ENCODE results near the gene PRKAR2B.

DNA sequence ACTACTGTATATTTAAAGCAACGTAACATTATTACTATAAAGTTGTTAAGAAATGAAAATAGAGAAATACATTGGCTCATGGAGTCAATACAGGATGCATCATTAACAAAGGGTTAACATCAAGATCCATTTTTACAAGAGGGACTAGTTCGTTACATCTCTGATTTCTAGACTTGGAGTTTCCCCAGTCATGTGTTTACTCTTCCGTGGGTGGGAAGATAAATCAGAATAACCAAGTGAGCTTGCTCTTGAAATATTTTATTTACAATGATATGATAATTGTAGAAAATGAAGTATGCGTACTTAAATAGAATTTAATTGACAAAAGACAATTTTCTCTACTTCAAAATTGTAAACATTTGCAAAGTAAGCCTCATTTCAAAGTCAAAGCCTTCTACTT is 1.0 kb upstream of the PRKAR2B start:
- TF ChIP-seq, protein P1, sequence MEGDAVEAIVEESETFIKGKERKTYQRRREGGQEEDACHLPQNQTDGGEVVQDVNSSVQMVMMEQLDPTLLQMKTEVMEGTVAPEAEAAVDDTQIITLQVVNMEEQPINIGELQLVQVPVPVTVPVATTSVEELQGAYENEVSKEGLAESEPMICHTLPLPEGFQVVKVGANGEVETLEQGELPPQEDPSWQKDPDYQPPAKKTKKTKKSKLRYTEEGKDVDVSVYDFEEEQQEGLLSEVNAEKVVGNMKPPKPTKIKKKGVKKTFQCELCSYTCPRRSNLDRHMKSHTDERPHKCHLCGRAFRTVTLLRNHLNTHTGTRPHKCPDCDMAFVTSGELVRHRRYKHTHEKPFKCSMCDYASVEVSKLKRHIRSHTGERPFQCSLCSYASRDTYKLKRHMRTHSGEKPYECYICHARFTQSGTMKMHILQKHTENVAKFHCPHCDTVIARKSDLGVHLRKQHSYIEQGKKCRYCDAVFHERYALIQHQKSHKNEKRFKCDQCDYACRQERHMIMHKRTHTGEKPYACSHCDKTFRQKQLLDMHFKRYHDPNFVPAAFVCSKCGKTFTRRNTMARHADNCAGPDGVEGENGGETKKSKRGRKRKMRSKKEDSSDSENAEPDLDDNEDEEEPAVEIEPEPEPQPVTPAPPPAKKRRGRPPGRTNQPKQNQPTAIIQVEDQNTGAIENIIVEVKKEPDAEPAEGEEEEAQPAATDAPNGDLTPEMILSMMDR (IDR thresholded peaks at IDR 0.05; ENCODE audit: low read depth, low read length), result no peak
- no peak for TF ChIP-seq EZH2phosphoT487 (IDR thresholded peaks at IDR 0.05; ENCODE audit: low read depth)

Measured in OCI-LY3 (cell line).